Mesendoderm (in vitro differentiated cells): Measurements from ENCODE around the gene CAMTA1.

ENCODE experiments used
- DNase-seq: peaks from one replicate; pipeline ENCODE4 v3.0.0; 2013
- H2AK5ac ChIP-seq: 2 replicates; pipeline ENCODE4 v1.6.1; 2013; ENCODE audit warnings: low read length, inconsistent platforms
- H2BK120ac ChIP-seq: 2 replicates; pipeline ENCODE4 v1.6.1; 2013; ENCODE audit warnings: low read depth, mild to moderate bottlenecking, low read length, moderate library complexity, mixed read lengths
- H2BK15ac ChIP-seq: replicated peaks from 2 replicates; pipeline ENCODE4 v1.6.1; 2013; ENCODE audit warnings: low read depth, mild to moderate bottlenecking, moderate library complexity
- H2BK5ac ChIP-seq: 2 replicates; pipeline ENCODE4 v1.6.1; 2013; ENCODE audit warnings: low read length, inconsistent platforms
- H3K18ac ChIP-seq: 2 replicates; pipeline ENCODE4 v1.6.1; 2013; ENCODE audit warnings: mild to moderate bottlenecking, low read length, mixed read lengths
- H3K23ac ChIP-seq: one replicate; pipeline ENCODE4 v1.6.1; 2013; ENCODE audit warnings: low read length
- H3K27ac ChIP-seq: 2 replicates; pipeline ENCODE4 v1.5.1; 2013; ENCODE audit warnings: low read depth, mild to moderate bottlenecking, inconsistent platforms, low read length, moderate library complexity
- H3K27me3 ChIP-seq: 2 replicates; pipeline ENCODE4 v1.6.1; 2013; ENCODE audit warnings: low read length, control low read depth, mild to moderate bottlenecking, inconsistent platforms; ENCODE audit not compliant: insufficient read depth, poor library complexity
- H3K36me3 ChIP-seq: 2 replicates; pipeline ENCODE4 v1.6.1; 2013; ENCODE audit warnings: low read length, inconsistent platforms; ENCODE audit not compliant: control insufficient read depth, insufficient read depth
- H3K4ac ChIP-seq: one replicate; pipeline ENCODE4 v1.6.1; 2013; ENCODE audit warnings: low read depth, mild to moderate bottlenecking, low read length, moderate library complexity
- H3K4me1 ChIP-seq: 2 replicates; pipeline ENCODE4 v1.6.1; 2013; ENCODE audit warnings: low read depth, low read length, inconsistent platforms; ENCODE audit not compliant: control insufficient read depth
- H3K4me2 ChIP-seq: 2 replicates; pipeline ENCODE4 v1.6.1; 2013; ENCODE audit warnings: low read length
- H3K4me3 ChIP-seq: 2 replicates; pipeline ENCODE4 v1.5.1; 2013; ENCODE audit warnings: mild to moderate bottlenecking, low read length
- H3K56ac ChIP-seq: one replicate; pipeline ENCODE4 v1.6.1; 2013; ENCODE audit warnings: low read length
- H3K79me1 ChIP-seq: 2 replicates; pipeline ENCODE4 v1.6.1; 2013; ENCODE audit warnings: low read length, inconsistent platforms
- H3K79me2 ChIP-seq: 2 replicates; pipeline ENCODE4 v1.6.1; 2013; ENCODE audit warnings: mild to moderate bottlenecking, low read length; ENCODE audit not compliant: control insufficient read depth, insufficient read depth
- H3K9ac ChIP-seq: 2 replicates; pipeline ENCODE4 v1.6.1; 2013; ENCODE audit warnings: low read length, inconsistent platforms
- H4K5ac ChIP-seq: one replicate; pipeline ENCODE4 v1.6.1; 2013; ENCODE audit warnings: low read length
- H4K8ac ChIP-seq: one replicate; pipeline ENCODE4 v1.6.1; 2013; ENCODE audit warnings: low read depth, mild to moderate bottlenecking, control low read depth, low read length, moderate library complexity
- WGBS: extraction: QIAGEN DNeasy Blood & Tissue Kit; methylation state at CpG from one replicate; pipeline ENCODE4 v1.1.7; 2013; ENCODE audit warnings: low lambda C conversion rate, missing lambda C conversion rate; ENCODE audit not compliant: insufficient coverage; ENCODE audit errors: extremely low coverage; 5-methylcytosine and 5-hydroxymethylcytosine counted together

Gene CAMTA1

GRCh38 chr1:7221826-7222694, 436.8 kb downstream of the CAMTA1 start:
- H3K18ac ChIP-seq = no peak overlapping the region
- H3K4ac ChIP-seq = no peak overlapping the region
- H3K23ac ChIP-seq = no peak overlapping the region
- no peaks in the 10 kb centered on the region for H3K79me1 ChIP-seq
- H2BK5ac ChIP-seq = no peak overlapping the region
- no peak overlapping the region for H3K4me3 ChIP-seq
- H3K9ac ChIP-seq = no peak overlapping the region
- no peak overlapping the region for H2BK120ac ChIP-seq
- H3K79me2 ChIP-seq = no peaks in the 10 kb centered on the region
- H3K27me3 ChIP-seq = no peaks in the 10 kb centered on the region
- H4K5ac ChIP-seq = no peak overlapping the region
- no peaks in the 10 kb centered on the region for H3K4me1 ChIP-seq
- H2BK15ac ChIP-seq = no peak overlapping the region
- no peak overlapping the region for H3K4me2 ChIP-seq
- no CpG with 5 or more reads among the region's 15 CpGs for WGBS
- no peak overlapping the region for H3K56ac ChIP-seq
- H3K36me3 ChIP-seq = no peaks in the 10 kb centered on the region
- H4K8ac ChIP-seq = no peak overlapping the region
- no peak overlapping the region for H2AK5ac ChIP-seq
- no peak for DNase-seq
- no peak overlapping the region for H3K27ac ChIP-seq

DNA sequence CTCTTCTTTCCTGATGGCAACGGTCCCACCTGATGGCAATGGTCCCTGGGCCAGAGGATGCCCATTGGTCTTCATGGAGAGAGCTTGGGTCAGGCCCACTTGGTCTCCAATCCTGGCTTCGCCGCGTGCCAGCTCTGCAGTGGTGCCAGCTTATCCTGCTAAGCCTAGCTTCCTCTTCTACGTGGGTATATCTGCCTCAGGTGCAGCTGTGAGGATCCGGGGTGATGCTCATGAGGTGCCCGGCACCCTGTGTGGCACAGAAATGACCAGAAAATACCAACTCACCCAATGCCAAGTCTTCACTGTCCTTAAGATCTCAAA, 437.4 kb downstream of the CAMTA1 start:
- no CpG with 5 or more reads among the region's 7 CpGs for WGBS
- no peak overlapping the region for H3K18ac ChIP-seq

DNA sequence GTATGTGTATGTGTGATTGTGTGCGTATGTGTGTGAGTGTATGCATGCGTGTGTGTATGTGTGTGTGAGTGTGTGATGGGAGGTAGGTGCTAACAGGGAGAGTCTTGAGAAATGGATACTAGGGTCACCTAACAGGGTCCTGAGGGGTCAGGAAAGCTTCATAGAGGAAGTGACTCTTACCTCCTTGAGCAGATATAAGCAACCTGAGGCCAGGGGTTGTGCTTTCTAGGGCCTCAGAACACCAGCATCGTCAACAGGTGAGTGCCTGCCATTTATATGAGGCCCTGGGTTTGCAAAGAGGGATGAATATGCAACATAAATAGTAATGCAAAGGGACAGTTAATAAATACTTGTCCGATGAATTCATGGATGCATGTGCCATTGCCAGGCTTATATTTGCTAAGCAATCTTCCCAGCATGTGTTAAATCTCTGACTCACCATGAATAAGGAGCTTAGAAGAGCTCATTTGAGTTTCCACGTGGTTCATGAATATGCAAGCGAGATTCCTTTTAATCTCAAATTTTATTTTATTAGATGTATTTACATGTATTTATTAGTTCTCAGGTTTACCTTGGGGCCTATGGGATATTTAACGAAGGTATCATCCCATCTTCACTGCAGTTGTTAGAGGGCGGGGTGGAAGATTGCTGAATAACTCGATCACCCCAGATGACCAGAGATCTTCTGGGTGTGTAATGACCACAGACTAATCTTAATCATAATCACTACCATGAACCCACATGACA, 438.3 kb downstream of the CAMTA1 start:
- Histone ChIP-seq H3K79me2 (no peaks in the 10 kb centered on the region), H4K8ac (no peak overlapping the region), H2BK5ac (no peak overlapping the region), H3K23ac (no peak overlapping the region), H3K56ac (no peak overlapping the region), H3K36me3 (no peaks in the 10 kb centered on the region), H3K9ac (no peak overlapping the region), H3K27ac (no peak overlapping the region), H3K4me2 (no peak overlapping the region), H2BK120ac (no peak overlapping the region), H3K4ac (no peak overlapping the region), H3K27me3 (no peaks in the 10 kb centered on the region), H3K18ac (no peak overlapping the region), H3K4me3 (no peak overlapping the region), H3K79me1 (no peaks in the 10 kb centered on the region), H2BK15ac (no peak overlapping the region), H2AK5ac (no peak overlapping the region), H4K5ac (no peak overlapping the region), H3K4me1 (no peaks in the 10 kb centered on the region)
- no peak for DNase-seq
- 100% methylated on average over 2 of the region's 9 CpGs for WGBS

More for the DNA sequence above, 437.4 kb downstream of the CAMTA1 start:
- H3K79me1 ChIP-seq = no peaks in the 10 kb centered on the region
- H3K27ac ChIP-seq = no peak overlapping the region
- no peak overlapping the region for H2BK120ac ChIP-seq
- H3K4me1 ChIP-seq = no peaks in the 10 kb centered on the region
- H4K5ac ChIP-seq = no peak overlapping the region
- H4K8ac ChIP-seq = no peak overlapping the region
- no peak overlapping the region for H2BK15ac ChIP-seq
- no peak overlapping the region for H3K23ac ChIP-seq
- no peak overlapping the region for H3K4me2 ChIP-seq
- H3K9ac ChIP-seq = no peak overlapping the region
- H3K36me3 ChIP-seq = no peaks in the 10 kb centered on the region
- H3K79me2 ChIP-seq = no peaks in the 10 kb centered on the region
- H3K27me3 ChIP-seq = no peaks in the 10 kb centered on the region
- H2BK5ac ChIP-seq = no peak overlapping the region
- H3K4me3 ChIP-seq = no peak overlapping the region
- no peak overlapping the region for H3K4ac ChIP-seq
- DNase-seq = no peak
- H2AK5ac ChIP-seq = no peak overlapping the region
- H3K56ac ChIP-seq = no peak overlapping the region

GRCh38 chr1:7224081-7224534, 438.9 kb downstream of the CAMTA1 start:
- Histone ChIP-seq H3K9ac (no peak overlapping the region), H3K56ac (no peak overlapping the region), H2BK5ac (no peak overlapping the region), H3K79me2 (no peaks in the 10 kb centered on the region), H3K27me3 (no peaks in the 10 kb centered on the region), H4K5ac (no peak overlapping the region), H2AK5ac (no peak overlapping the region), H3K4me1 (no peaks in the 10 kb centered on the region), H3K4ac (no peak overlapping the region), H3K18ac (no peak overlapping the region), H2BK15ac (no peak overlapping the region), H2BK120ac (no peak overlapping the region), H3K4me2 (no peak overlapping the region), H3K27ac (no peak overlapping the region), H3K79me1 (no peaks in the 10 kb centered on the region), H4K8ac (no peak overlapping the region), H3K4me3 (no peak overlapping the region), H3K23ac (no peak overlapping the region), H3K36me3 (no peaks in the 10 kb centered on the region)
- WGBS = no CpG with 5 or more reads among the region's 10 CpGs
- no peak for DNase-seq

- no peaks in the 10 kb centered on the region for H3K4me1 ChIP-seq
- no peak overlapping the region for H3K4me3 ChIP-seq
- no peak overlapping the region for H3K23ac ChIP-seq
- no peak overlapping the region for H3K27ac ChIP-seq
- H3K4me2 ChIP-seq = no peak overlapping the region
- H3K36me3 ChIP-seq = no peaks in the 10 kb centered on the region
- H3K27me3 ChIP-seq = no peaks in the 10 kb centered on the region
- WGBS = no CpG with 5 or more reads among the region's 13 CpGs
- peak; percentile 67 for DNase-seq
- no peak overlapping the region for H3K56ac ChIP-seq
- H3K79me1 ChIP-seq = no peaks in the 10 kb centered on the region
- no peak overlapping the region for H2BK5ac ChIP-seq
- H3K79me2 ChIP-seq = no peaks in the 10 kb centered on the region
- no peak overlapping the region for H2AK5ac ChIP-seq
- no peak overlapping the region for H3K18ac ChIP-seq
- no peak overlapping the region for H2BK120ac ChIP-seq
- no peak overlapping the region for H3K4ac ChIP-seq
- H4K8ac ChIP-seq = no peak overlapping the region
- no peak overlapping the region for H3K9ac ChIP-seq
- no peak overlapping the region for H4K5ac ChIP-seq
- no peak overlapping the region for H2BK15ac ChIP-seq
These were observed 439.4 kb downstream of the CAMTA1 start for GRCh38 chr1:7224644-7225043.
